Measurements from ENCODE around the gene VAV2. TPM values are rescaled to one million over a fixed set of nuclear protein-coding genes. Genes with fewer than 3 reads are reported as not detected.

Gene VAV2
- polyA plus RNA-seq, 1 of the 3 experiments (the other 2 are of a cell fraction) = 14.9 TPM

GRCh38 chr9:133916159-133916541, 76.0 kb downstream of the VAV2 start (continued):
- no peak for TF ChIP-seq REST (IDR thresholded peaks at IDR 0.05; ENCODE audit: low read depth, low read length)
- no peak for TF ChIP-seq PBX3 (IDR thresholded peaks at IDR 0.05)
- no peak for TF ChIP-seq POLR2AphosphoS5 (IDR thresholded peaks at IDR 0.05; ENCODE audit: low read depth, low read length)
- TF ChIP-seq USF2 (IDR thresholded peaks at IDR 0.05; ENCODE audit: borderline replicate concordance, low read depth, low read length) = no peak
- TF ChIP-seq MAX (IDR thresholded peaks at IDR 0.05; ENCODE audit: low read depth) = no peak
- TF ChIP-seq RFX5 (IDR thresholded peaks at IDR 0.05; ENCODE audit: low read length) = no peak
- no peak for TF ChIP-seq SMC3 (IDR thresholded peaks at IDR 0.05; ENCODE audit: low read depth, low read length)
- no peak for TF ChIP-seq RXRA (IDR thresholded peaks at IDR 0.05; ENCODE audit: borderline replicate concordance, low read depth)
- no peak for TF ChIP-seq RAD21 (IDR thresholded peaks at IDR 0.05; ENCODE audit: low read length)

- Histone ChIP-seq H3K4me1 (ENCODE audit: control insufficient read depth in 1 of 2, insufficient read depth in 2 of 2, low read depth in 1 of 2, low read length in 1 of 2) (peaks cover 0 to 47% of the 10 kb centered on the region in 2 experiments; a peak in 1 of 4 replicates), H3K9me3 (no peaks in the 10 kb centered on the region), H3K79me2 (ENCODE audit: insufficient read depth) (peaks cover 95% of the 10 kb centered on the region), H3K27me3 (ENCODE audit: insufficient read depth) (no peaks in the 10 kb centered on the region), H2AFZ (ENCODE audit: low read depth) (no peak overlapping the region), H3K36me3 (replicated peaks in 1 of 2; ENCODE audit: control insufficient read depth in 1 of 2, insufficient read depth in 2 of 2, low read length in 1 of 2) (no peaks in the 10 kb centered on the region), H3K9ac (no peak overlapping the region), H3K27ac (ENCODE audit: low read depth in 2 of 2, low read length in 1 of 2) (no peak overlapping the region), H3K4me3 (ENCODE audit: low read depth in 2 of 2, low read length in 1 of 2) (no peak overlapping the region), H3K9me2 (no peaks in the 10 kb centered on the region), H3K4me2 (no peak overlapping the region), H3F3A (replicated peaks; ENCODE audit: insufficient read depth) (no peaks in the 10 kb centered on the region), H4K20me1 (ENCODE audit: insufficient read depth) (peaks cover 73% of the 10 kb centered on the region)
- 83% methylated on average over 30 of the region's 30 CpGs for WGBS (ENCODE audit: low lambda C conversion rate)
- DNase-seq = no peak
- CTCF ChIA-PET = no interaction called here
- POLR2A ChIA-PET = no interaction called here
- TF ChIP-seq USF2 (IDR thresholded peaks at IDR 0.05; ENCODE audit: borderline replicate concordance, low read depth, low read length) (no peak), EZH2phosphoT487 (IDR thresholded peaks at IDR 0.05; ENCODE audit: borderline replicate concordance, low read depth) (no peak), YY1 (IDR thresholded peaks at IDR 0.05; ENCODE audit: low read depth) (no peak), ELF1 (IDR thresholded peaks at IDR 0.05) (no peak), NFIC (IDR thresholded peaks at IDR 0.05; ENCODE audit: borderline replicate concordance) (no peak), GABPA (IDR thresholded peaks at IDR 0.05; ENCODE audit: low read depth) (no peak), TAF1 (IDR thresholded peaks at IDR 0.05; ENCODE audit: borderline replicate concordance, low read depth, low read length) (no peak), REST (IDR thresholded peaks at IDR 0.05; ENCODE audit: low read depth, low read length) (no peak), NRF1 (IDR thresholded peaks at IDR 0.05; ENCODE audit: low read depth, low read length) (no peak), CHD2 (IDR thresholded peaks at IDR 0.05; ENCODE audit: low read length, partially characterized antibody) (no peak), CTCF (IDR thresholded peaks at IDR 0.05) (no peak)
Observed at GRCh38 chr9:133915534-133916158, 76.5 kb downstream of the VAV2 start.

Data from SK-N-SH (cell line).